Measurements from ENCODE around the gene GIGYF2.

The GIGYF2 gene

DNA sequence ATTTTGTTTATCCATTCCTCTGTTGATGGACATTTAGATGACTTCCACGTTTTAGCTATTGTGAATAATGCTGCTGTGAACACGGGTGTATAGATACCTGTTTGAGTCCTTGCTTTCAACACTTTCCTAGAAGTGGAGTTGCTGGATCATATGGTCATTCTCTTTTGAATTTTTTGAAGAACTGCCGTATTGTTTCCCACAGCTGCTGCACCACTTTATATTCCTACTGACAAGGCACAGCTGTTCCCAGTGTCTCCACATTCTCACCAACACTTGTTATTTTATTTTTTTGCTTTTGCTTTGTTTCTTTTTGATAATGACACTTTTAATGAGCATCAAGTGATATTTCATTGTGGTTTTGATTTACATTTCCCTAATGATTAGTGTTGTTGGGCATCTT is 120.6 kb downstream of the GIGYF2 start:
- Histone ChIP-seq H3K36me3 (ENCODE audit: control insufficient read depth, insufficient read depth, low read length) (peaks cover 48% of the 10 kb centered on the region), H3K27me3 (replicated peaks; ENCODE audit: control insufficient read depth, insufficient read depth, low read length, poor library complexity, severe bottlenecking) (no peaks in the 10 kb centered on the region), H3K4me1 (ENCODE audit: control insufficient read depth, insufficient read depth, low read length, poor library complexity, severe bottlenecking) (no peaks in the 10 kb centered on the region), H3K4me3 (ENCODE audit: insufficient read depth, low read depth, low read length, poor library complexity, severe bottlenecking) (no peak overlapping the region), H3K27ac (ENCODE audit: insufficient read depth, low read length, poor library complexity, severe bottlenecking) (no peak overlapping the region), H3K9me3 (ENCODE audit: control insufficient read depth, low read length) (no peaks in the 10 kb centered on the region)
- DNase-seq = no peak

DNA sequence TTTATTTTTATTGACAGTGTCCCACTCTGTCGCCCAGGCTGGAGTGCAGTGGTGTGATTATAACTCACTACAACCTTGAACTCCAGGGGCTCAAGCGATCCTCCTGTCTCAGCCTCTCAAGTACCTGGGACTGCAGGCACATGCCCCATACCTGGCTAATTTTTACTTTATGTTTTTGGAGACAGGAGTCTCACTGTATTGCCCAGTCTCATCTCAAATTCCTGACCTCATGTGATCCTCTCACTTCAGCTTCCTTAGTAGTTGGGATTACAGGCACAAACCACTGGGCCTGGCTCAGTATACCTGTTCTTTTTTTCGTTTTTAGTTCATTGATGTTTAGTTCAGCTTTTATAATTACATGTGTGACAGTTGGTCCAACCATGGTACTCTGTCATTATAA is 132.9 kb downstream of the GIGYF2 start:
- no peaks in the 10 kb centered on the region for H3K9me3 ChIP-seq (ENCODE audit: control insufficient read depth, low read length)
- H3K36me3 ChIP-seq (ENCODE audit: control insufficient read depth, insufficient read depth, low read length) = peaks cover 40% of the 10 kb centered on the region

DNA sequence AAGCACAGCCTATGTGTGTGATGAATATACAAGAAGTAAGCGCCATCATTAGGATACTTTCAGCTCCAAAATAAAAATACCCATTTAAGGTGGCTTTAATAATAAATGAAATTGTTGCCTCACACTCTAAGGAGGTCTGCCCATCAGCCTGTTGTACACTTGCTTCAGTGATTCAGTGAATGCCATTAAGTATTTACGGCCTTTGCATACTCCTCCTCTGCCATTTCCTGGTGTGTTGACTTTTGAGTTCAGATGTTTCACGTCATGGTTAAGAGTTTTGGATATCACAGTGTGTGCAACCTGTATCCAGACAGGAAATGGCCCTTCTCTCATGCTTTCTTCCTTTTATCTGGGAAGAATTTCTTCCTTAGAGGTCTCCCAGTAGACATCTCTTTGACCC is 134.4 kb downstream of the GIGYF2 start:
- DNase-seq = no peak
- Histone ChIP-seq H3K4me1 (ENCODE audit: control insufficient read depth, insufficient read depth, low read length, poor library complexity, severe bottlenecking) (no peaks in the 10 kb centered on the region), H3K27me3 (replicated peaks; ENCODE audit: control insufficient read depth, insufficient read depth, low read length, poor library complexity, severe bottlenecking) (no peaks in the 10 kb centered on the region), H3K36me3 (ENCODE audit: control insufficient read depth, insufficient read depth, low read length) (peaks cover 44% of the 10 kb centered on the region), H3K9me3 (ENCODE audit: control insufficient read depth, low read length) (no peaks in the 10 kb centered on the region), H3K4me3 (ENCODE audit: insufficient read depth, low read depth, low read length, poor library complexity, severe bottlenecking) (no peak overlapping the region), H3K27ac (ENCODE audit: insufficient read depth, low read length, poor library complexity, severe bottlenecking) (no peak overlapping the region)

More for the DNA sequence above, 132.9 kb downstream of the GIGYF2 start:
- H3K27ac ChIP-seq (ENCODE audit: insufficient read depth, low read length, poor library complexity, severe bottlenecking) = no peak overlapping the region
- no peak overlapping the region for H3K4me3 ChIP-seq (ENCODE audit: insufficient read depth, low read depth, low read length, poor library complexity, severe bottlenecking)
- no peaks in the 10 kb centered on the region for H3K27me3 ChIP-seq (replicated peaks; ENCODE audit: control insufficient read depth, insufficient read depth, low read length, poor library complexity, severe bottlenecking)
- DNase-seq = no peak
- no peaks in the 10 kb centered on the region for H3K4me1 ChIP-seq (ENCODE audit: control insufficient read depth, insufficient read depth, low read length, poor library complexity, severe bottlenecking)

DNA sequence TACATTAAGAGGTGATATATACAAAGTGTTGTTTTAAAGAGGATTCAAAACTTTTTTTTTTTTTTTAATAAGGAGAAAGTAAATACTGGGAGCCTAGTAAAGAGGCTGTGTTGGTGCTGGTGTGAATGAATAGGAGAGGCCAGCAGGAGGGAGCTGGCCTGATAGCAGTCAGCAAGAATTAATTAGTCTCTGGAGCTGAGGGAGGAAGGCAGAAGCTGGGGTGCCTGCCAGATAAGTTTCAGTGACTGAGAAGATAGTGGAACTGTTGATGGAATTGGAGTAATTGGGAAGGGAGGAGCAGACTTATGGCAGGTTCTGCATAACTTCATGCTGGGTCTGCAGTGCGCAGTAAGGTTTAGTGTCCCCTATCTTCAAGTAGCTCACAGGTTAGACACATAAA is 136.7 kb downstream of the GIGYF2 start:
- Histone ChIP-seq H3K4me3 (ENCODE audit: insufficient read depth, low read depth, low read length, poor library complexity, severe bottlenecking) (no peak overlapping the region), H3K27me3 (replicated peaks; ENCODE audit: control insufficient read depth, insufficient read depth, low read length, poor library complexity, severe bottlenecking) (no peaks in the 10 kb centered on the region), H3K27ac (ENCODE audit: insufficient read depth, low read length, poor library complexity, severe bottlenecking) (no peak overlapping the region), H3K4me1 (ENCODE audit: control insufficient read depth, insufficient read depth, low read length, poor library complexity, severe bottlenecking) (peaks cover 14% of the 10 kb centered on the region), H3K36me3 (ENCODE audit: control insufficient read depth, insufficient read depth, low read length) (peaks cover 44% of the 10 kb centered on the region), H3K9me3 (ENCODE audit: control insufficient read depth, low read length) (no peaks in the 10 kb centered on the region)
- DNase-seq = no peak

DNA sequence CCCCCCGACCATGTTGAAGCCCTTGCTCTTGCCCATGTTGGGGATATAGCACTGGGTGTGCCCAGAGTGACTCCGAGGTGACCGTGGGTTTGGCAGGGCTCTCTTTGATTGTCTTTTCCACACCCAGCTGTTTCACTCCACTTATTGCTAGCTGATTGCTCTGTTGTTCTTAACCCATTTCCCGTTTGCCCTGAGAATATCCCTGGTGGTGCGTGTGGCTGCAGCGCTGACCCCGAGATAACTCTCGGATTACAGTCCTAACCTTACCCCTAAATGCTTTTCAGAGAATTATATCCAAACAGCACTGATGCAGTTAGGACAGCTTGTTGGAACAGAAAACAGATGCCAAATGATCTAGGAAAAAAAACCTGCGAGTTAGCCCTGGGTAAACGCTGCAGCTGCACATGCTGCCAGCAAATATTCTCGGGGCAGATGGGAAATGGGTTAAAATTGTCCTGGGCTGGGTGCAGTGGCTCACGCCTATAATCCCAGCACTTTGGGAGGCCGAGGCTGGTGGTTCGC is 138.6 kb downstream of the GIGYF2 start:
- Histone ChIP-seq H3K4me3 (ENCODE audit: insufficient read depth, low read depth, low read length, poor library complexity, severe bottlenecking) (no peak overlapping the region), H3K27me3 (replicated peaks; ENCODE audit: control insufficient read depth, insufficient read depth, low read length, poor library complexity, severe bottlenecking) (no peaks in the 10 kb centered on the region), H3K9me3 (ENCODE audit: control insufficient read depth, low read length) (no peaks in the 10 kb centered on the region), H3K27ac (ENCODE audit: insufficient read depth, low read length, poor library complexity, severe bottlenecking) (no peak overlapping the region), H3K36me3 (ENCODE audit: control insufficient read depth, insufficient read depth, low read length) (peaks cover 51% of the 10 kb centered on the region), H3K4me1 (ENCODE audit: control insufficient read depth, insufficient read depth, low read length, poor library complexity, severe bottlenecking) (peaks cover 18% of the 10 kb centered on the region)
- no peak for DNase-seq

DNA sequence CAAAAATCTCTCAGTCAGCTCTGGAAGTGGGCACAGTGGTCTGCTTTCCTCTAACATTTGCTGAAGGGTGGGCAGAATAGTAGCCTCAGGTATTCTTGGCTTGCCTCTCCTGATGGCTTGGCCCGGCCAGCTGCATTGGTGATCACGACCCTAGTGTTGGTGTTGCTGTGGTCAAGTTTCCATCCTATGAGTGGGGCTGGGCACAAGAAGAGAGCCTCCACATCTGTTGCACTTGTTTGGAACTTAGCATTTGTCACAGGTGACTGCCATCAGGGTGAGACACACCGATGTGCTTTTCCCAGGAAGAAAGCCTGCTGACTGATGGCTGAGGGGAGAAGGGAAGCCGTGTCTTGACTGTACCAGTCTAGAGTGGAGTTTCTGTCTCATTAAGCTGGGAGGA is 139.8 kb downstream of the GIGYF2 start:
- no peak for DNase-seq
- no peak overlapping the region for H3K4me3 ChIP-seq (ENCODE audit: insufficient read depth, low read depth, low read length, poor library complexity, severe bottlenecking)
- no peak overlapping the region for H3K27ac ChIP-seq (ENCODE audit: insufficient read depth, low read length, poor library complexity, severe bottlenecking)
- peaks cover 52% of the 10 kb centered on the region for H3K36me3 ChIP-seq (ENCODE audit: control insufficient read depth, insufficient read depth, low read length)
- H3K9me3 ChIP-seq (ENCODE audit: control insufficient read depth, low read length) = no peaks in the 10 kb centered on the region
- no peaks in the 10 kb centered on the region for H3K27me3 ChIP-seq (replicated peaks; ENCODE audit: control insufficient read depth, insufficient read depth, low read length, poor library complexity, severe bottlenecking)
- peaks cover 18% of the 10 kb centered on the region for H3K4me1 ChIP-seq (ENCODE audit: control insufficient read depth, insufficient read depth, low read length, poor library complexity, severe bottlenecking)

DNA sequence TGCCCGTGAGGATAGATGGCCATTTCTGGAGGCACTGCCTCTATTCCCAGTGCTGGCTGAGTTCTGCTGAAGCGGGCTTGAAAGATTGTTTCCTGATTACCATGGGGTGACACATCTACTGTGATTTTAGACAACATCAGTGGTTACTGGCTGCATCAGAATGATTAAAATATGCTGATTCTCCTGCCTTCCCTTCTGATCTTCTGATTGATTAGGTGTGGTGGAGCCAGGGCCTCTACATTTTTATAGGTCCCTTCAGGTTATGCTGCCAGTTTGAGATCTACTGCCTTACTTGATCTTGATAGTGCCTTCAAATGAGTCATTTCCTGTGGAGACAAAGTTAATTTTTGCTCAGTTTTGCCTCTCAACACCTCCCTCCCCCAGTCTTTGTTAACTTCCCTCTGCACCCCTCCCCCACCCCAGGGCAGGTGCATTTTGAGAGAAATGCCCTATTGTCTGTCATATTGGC is 141.3 kb downstream of the GIGYF2 start:
- H3K9me3 ChIP-seq (ENCODE audit: control insufficient read depth, low read length) = no peaks in the 10 kb centered on the region

DNA sequence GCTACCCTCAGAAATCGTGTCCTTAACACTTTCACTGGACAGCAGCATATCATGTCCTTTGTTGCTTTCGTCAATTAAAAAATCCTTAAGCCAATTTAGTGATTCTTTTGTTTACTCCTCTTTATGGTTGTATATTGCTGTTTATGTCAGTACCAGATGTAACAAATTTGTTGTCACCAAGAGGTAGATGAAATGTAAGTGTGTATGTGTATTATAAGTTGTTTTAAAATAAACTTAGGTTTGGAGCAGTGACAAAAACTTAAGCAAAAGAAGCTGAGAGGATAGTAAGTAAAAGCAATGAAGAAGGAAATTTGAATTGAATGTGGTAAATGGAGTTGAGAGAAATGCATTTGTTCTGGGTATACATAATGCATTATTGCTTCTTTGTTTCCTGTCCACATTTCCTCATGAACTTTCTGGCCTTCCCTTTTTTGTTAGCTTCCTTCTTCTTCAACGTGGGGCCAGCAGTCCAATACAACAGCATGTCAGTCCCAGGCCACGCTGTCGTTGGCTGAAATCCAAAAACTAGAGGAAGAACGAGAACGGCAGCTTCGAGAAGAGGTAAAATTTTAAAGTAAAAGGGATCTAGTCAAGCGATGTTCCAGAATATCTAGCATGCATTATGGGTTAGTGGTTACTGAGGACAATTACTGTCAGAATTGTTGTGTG is 142.4 kb downstream of the GIGYF2 start:
- no peak for DNase-seq
- no peak overlapping the region for H3K4me3 ChIP-seq (ENCODE audit: insufficient read depth, low read depth, low read length, poor library complexity, severe bottlenecking)
- H3K4me1 ChIP-seq (ENCODE audit: control insufficient read depth, insufficient read depth, low read length, poor library complexity, severe bottlenecking) = peaks cover 18% of the 10 kb centered on the region
- no peaks in the 10 kb centered on the region for H3K9me3 ChIP-seq (ENCODE audit: control insufficient read depth, low read length)
- H3K27me3 ChIP-seq (replicated peaks; ENCODE audit: control insufficient read depth, insufficient read depth, low read length, poor library complexity, severe bottlenecking) = no peaks in the 10 kb centered on the region
- H3K27ac ChIP-seq (ENCODE audit: insufficient read depth, low read length, poor library complexity, severe bottlenecking) = peak overlapping the region; percentile 12
- peaks cover 49% of the 10 kb centered on the region for H3K36me3 ChIP-seq (ENCODE audit: control insufficient read depth, insufficient read depth, low read length)

More for the DNA sequence above, 141.3 kb downstream of the GIGYF2 start:
- Histone ChIP-seq H3K27ac (ENCODE audit: insufficient read depth, low read length, poor library complexity, severe bottlenecking) (no peak overlapping the region), H3K4me3 (ENCODE audit: insufficient read depth, low read depth, low read length, poor library complexity, severe bottlenecking) (no peak overlapping the region), H3K36me3 (ENCODE audit: control insufficient read depth, insufficient read depth, low read length) (peaks cover 49% of the 10 kb centered on the region), H3K27me3 (replicated peaks; ENCODE audit: control insufficient read depth, insufficient read depth, low read length, poor library complexity, severe bottlenecking) (no peaks in the 10 kb centered on the region), H3K4me1 (ENCODE audit: control insufficient read depth, insufficient read depth, low read length, poor library complexity, severe bottlenecking) (peaks cover 18% of the 10 kb centered on the region)
- DNase-seq = peak; percentile 27 to 52 (median 39)

DNA sequence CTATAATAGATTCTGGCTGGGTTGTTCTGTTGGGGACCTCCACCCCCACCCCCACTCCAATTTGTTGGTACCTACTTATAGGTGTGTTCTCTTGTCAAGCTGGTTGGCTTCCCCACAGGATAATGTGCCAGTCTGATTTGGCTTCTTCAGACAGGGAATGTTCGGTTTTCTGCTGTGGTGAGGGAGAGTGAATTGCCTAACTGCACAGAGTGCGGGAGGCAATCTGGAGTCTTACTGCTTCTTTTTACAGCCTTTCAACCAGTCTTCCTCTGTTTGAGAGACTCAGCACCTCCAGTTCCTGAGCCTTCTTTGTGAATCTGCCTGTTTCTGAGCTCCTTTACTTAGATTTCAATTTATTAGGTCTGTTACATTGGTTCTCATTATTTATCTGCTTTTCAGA is 145.6 kb downstream of the GIGYF2 start:
- H3K27me3 ChIP-seq (replicated peaks; ENCODE audit: control insufficient read depth, insufficient read depth, low read length, poor library complexity, severe bottlenecking) = no peaks in the 10 kb centered on the region
- H3K9me3 ChIP-seq (ENCODE audit: control insufficient read depth, low read length) = no peaks in the 10 kb centered on the region
- peaks cover 15% of the 10 kb centered on the region for H3K4me1 ChIP-seq (ENCODE audit: control insufficient read depth, insufficient read depth, low read length, poor library complexity, severe bottlenecking)
- H3K36me3 ChIP-seq (ENCODE audit: control insufficient read depth, insufficient read depth, low read length) = peaks cover 69% of the 10 kb centered on the region
- H3K27ac ChIP-seq (ENCODE audit: insufficient read depth, low read length, poor library complexity, severe bottlenecking) = no peak overlapping the region
- no peak for DNase-seq
- no peak overlapping the region for H3K4me3 ChIP-seq (ENCODE audit: insufficient read depth, low read depth, low read length, poor library complexity, severe bottlenecking)

DNA sequence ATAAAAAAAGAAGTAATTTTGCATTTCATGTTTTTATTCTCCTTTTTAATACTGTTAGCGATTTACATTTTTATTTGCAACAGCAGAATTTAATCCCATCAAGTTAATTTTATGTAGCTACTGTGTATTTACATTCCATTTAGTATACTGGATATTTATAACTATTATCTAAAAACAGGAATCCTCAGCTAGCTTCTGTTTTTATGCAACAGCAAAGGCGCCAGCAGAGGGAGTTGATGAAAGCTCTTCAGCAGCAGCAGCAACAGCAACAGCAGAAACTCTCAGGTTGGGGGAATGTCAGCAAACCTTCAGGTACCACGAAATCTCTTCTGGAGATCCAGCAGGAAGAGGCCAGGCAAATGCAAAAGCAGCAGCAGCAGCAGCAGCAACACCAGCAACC is 146.7 kb downstream of the GIGYF2 start:
- Histone ChIP-seq H3K4me1 (ENCODE audit: control insufficient read depth, insufficient read depth, low read length, poor library complexity, severe bottlenecking) (peaks cover 4% of the 10 kb centered on the region), H3K4me3 (ENCODE audit: insufficient read depth, low read depth, low read length, poor library complexity, severe bottlenecking) (no peak overlapping the region), H3K36me3 (ENCODE audit: control insufficient read depth, insufficient read depth, low read length) (peaks cover 80% of the 10 kb centered on the region), H3K27ac (ENCODE audit: insufficient read depth, low read length, poor library complexity, severe bottlenecking) (no peak overlapping the region), H3K9me3 (ENCODE audit: control insufficient read depth, low read length) (no peaks in the 10 kb centered on the region), H3K27me3 (replicated peaks; ENCODE audit: control insufficient read depth, insufficient read depth, low read length, poor library complexity, severe bottlenecking) (no peaks in the 10 kb centered on the region)
- DNase-seq = no peak

Measured in effector memory CD4-positive, alpha-beta T cell (primary cell).